NCI-H1048 (cell line): ENCODE results near the gene DUSP1.

Experiments used
- DNase-seq: peaks from one replicate; lab custom pipeline; 2025; lab: John Stamatoyannopoulos, UW

The DUSP1 gene

GRCh38 chr5:172743112-172743959 lies 27.7 kb downstream of the DUSP1 start:
- DNase-seq = no peak

- no peak for DNase-seq
These were observed 29.8 kb downstream of the DUSP1 start for GRCh38 chr5:172741206-172741582.

GRCh38 chr5:172740428-172741205 lies 30.4 kb downstream of the DUSP1 start:
- no peak for DNase-seq

- no peak for DNase-seq
These were observed 31.6 kb downstream of the DUSP1 start for GRCh38 chr5:172739375-172739774.

- DNase-seq = no peak
These were observed 34.4 kb downstream of the DUSP1 start for GRCh38 chr5:172736508-172737135.

- no peak for DNase-seq
These were observed 35.7 kb downstream of the DUSP1 start for GRCh38 chr5:172735141-172735831.

GRCh38 chr5:172733974-172734346 lies 37.0 kb downstream of the DUSP1 start:
- DNase-seq = no peak

- DNase-seq = no peak
These were observed 37.6 kb downstream of the DUSP1 start for GRCh38 chr5:172733131-172733973.

- no peak for DNase-seq
These were observed 38.7 kb downstream of the DUSP1 start for GRCh38 chr5:172732201-172732865.

- no peak for DNase-seq
These were observed 39.3 kb downstream of the DUSP1 start for GRCh38 chr5:172731680-172732074.

- DNase-seq = no peak
These were observed 39.9 kb downstream of the DUSP1 start for GRCh38 chr5:172730981-172731679.

GRCh38 chr5:172730222-172730621 lies 40.8 kb downstream of the DUSP1 start:
- no peak for DNase-seq

- no peak for DNase-seq
These were observed 41.4 kb downstream of the DUSP1 start for GRCh38 chr5:172729588-172729987.

- no peak for DNase-seq
These were observed 42.3 kb downstream of the DUSP1 start for GRCh38 chr5:172728481-172729241.

GRCh38 chr5:172727551-172727950 lies 43.4 kb downstream of the DUSP1 start:
- DNase-seq = no peak

GRCh38 chr5:172726966-172727365 lies 44.0 kb downstream of the DUSP1 start:
- no peak for DNase-seq

- no peak for DNase-seq
These were observed 45.2 kb downstream of the DUSP1 start for GRCh38 chr5:172725785-172726184.

- DNase-seq = no peak
These were observed 45.7 kb downstream of the DUSP1 start for GRCh38 chr5:172725273-172725672.
